ENCODE results near the gene ATP6V0D1.
"Not testable (repeated sequence)": the region's sequence is repeated elsewhere in the genome, so short reads cannot be mapped to it uniquely, and the experiment has no call there.

ATP6V0D1 gene

GRCh38 chr16:67426950-67427349 lies 54.0 kb downstream of the ATP6V0D1 start:
- DNase-seq: no peak

GRCh38 chr16:67426022-67426421 lies 54.9 kb downstream of the ATP6V0D1 start:
- DNase-seq: no peak

- DNase-seq: no peak
These were observed 55.4 kb downstream of the ATP6V0D1 start for GRCh38 chr16:67425580-67425979.

DNA sequence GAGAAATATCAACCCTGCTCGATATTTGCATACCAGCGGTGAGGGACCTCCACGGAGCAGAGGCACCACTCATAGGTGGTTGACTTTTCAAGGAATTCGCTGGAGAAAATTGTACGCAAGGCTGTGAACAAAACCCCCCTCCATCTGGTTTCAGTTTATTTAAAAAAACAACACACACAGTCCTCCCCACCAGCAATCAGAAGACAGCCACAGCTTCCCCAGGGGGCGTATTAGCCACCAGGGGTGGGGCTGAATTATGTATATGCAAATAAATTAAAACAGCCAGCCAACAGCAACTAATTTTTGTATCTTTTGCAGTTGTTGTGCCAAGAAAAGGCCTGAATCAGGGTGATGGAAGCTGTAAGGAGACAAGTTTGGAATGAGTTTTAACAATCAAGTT lies 55.9 kb downstream of the ATP6V0D1 start:
- DNase-seq: no peak

DNA sequence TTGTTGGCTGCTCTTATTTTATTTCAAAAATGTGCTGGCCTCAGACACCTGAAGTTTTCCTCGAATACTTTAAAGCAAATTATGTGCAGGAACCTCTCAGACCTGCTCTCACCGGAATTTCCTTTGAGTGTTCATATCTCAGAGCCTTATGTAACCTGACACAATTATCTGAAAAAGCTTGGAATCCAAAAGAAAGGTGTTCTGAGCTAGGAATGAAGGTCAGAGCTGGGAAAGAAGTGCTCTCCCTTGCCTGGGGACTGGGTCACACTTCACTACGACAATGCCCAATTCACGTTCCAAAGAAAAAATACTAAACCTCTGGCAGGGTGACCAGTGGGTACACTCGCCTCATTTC lies 56.7 kb downstream of the ATP6V0D1 start:
- DNase-seq: no peak

- no peak for DNase-seq
These were observed 57.2 kb downstream of the ATP6V0D1 start for GRCh38 chr16:67423611-67424260.

DNA sequence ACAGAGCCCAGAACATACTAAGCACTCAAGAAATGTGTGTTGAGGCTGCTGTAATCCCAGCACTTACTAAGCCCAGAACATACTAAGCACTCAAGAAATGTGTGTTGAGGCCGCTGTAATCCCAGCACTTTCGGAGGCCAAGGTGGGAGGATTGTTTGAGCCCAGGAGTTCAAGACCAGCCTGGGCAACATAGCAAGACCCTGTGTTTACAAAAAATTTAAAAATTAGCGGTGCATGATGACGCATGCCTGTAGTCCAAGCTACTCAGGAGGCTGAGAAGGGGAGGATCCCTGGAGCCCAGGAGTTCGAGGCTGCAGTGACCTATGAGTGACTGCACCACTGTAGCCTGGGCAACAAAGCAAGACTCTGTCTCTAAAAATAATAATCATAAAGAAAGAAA lies 57.9 kb downstream of the ATP6V0D1 start:
- DNase-seq: no peak

- no peak for DNase-seq
These were observed 59.9 kb downstream of the ATP6V0D1 start for GRCh38 chr16:67421030-67421429.

- no peak for DNase-seq
These were observed 61.0 kb downstream of the ATP6V0D1 start for GRCh38 chr16:67419931-67420330.

GRCh38 chr16:67419502-67419901 lies 61.5 kb downstream of the ATP6V0D1 start:
- no peak for DNase-seq

GRCh38 chr16:67417333-67418061 lies 63.5 kb downstream of the ATP6V0D1 start:
- no peak for DNase-seq

DNA sequence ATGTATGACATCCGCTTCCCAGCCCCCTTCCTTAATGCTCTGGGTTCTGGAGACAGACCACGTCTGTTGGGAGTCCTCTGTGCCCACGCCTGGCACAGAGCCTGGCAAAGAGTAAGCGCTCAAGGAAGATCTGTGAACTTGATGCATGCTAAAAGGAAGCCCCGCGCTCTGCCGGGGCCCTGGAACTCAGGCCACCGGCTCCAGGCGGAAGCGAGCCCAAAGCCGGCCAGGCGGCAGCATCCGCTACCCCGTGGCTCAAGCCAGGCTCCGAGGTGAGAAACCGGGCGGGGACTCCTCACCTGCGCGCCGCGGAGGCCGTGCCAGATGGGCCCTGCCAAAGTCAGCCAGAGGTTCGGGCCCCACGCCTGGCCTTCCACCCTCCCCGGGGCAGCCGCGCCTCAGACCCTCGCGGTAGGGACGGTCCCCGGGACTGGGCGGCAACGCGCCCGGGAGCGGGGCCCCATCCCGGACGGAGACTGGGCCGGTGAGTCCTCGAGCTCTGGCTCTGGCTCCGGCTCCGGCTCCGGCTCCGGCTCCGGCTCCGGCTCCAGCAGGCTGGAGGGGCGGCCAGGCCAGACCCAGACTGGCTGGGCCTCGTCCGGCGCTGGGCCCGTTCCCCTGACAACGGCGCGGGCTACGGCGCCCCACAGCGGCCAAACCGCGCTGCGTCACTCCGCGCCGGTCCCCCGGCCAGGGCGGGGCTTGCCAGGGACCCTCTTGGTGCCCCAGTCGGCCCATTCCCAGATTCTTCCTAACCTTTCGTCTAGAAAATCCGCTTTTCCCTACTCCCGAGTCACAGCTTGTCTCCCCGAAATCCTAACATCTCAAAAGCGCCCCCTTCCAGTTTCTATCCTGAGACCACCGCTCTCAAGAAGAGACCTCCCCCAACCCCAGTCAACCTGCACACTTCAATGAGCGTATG lies 64.8 kb downstream of the ATP6V0D1 start, which contains the start of gene ZDHHC1:
Gene ZDHHC1 (minus strand): TSS at position 606 of the 922 bp plus-strand sequence. CDS start 8,702 bp downstream, outside the sequence.
- DNase-seq: peak in 2 of 5 donors; percentile 32 to 43

DNA sequence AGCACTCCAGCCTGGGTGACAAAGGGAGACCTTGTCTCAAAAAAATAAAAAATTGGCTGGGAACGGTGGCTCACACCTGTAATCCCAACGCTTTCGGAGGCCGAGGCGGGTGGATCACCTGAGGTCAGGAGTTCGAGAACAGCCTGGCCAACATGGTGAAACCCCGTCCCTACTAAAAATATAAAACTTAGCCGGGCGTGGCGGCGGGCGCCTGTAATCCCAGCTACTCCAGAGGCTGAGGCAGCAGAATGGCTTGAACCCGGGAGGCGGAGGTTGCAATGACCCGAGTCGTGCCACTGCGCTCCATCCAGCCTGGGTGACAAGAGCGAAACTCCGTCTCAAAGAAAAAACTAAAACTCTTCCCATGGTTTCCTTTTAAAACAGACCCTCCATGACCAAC lies 65.5 kb downstream of the ATP6V0D1 start:
- not testable (repeated sequence) for DNase-seq

DNA sequence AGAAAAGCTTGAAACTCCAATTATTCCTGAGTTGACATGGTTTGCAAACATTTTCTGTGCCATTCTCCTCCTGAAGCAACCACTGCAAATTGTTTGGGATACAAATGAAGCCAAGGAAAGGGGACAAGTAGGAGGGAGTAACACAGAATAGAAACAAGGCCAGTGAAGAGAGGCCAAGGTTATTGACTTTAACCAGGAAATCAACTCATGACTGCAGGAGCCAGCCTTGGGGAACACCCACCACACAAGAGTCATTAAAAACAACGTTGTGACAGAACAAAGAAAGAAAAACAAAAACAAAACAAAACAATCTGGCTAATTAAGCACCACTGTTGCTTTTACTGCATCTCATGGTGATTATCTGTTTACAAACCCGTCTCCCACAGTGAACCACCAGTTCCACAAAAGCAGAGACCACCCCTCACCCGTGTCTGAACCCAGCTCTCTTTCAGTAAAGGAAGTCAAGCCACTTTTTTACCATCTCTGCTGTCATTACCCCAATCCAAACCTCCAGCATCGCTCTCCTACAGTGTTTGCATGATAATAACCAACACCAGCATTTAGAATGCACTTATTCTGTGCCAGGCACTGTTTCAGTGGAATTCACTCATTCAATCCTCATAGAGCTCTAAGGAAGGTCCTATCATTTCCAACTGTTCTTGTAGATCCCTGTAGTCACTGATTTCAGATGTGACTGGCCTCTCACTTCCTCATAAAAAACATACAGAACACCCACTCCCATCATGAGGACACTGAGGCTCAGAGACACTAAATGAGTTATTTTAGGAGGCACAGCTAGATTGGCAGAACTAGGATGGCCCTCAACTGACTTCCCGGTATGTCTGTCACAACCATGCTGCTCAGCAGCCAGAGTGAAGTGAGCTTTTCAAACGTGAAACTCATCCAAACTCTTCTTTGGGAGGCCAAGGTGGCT lies 66.7 kb downstream of the ATP6V0D1 start:
- no peak for DNase-seq

- DNase-seq: no peak
These were observed 68.7 kb downstream of the ATP6V0D1 start for GRCh38 chr16:67412294-67412693.

DNA sequence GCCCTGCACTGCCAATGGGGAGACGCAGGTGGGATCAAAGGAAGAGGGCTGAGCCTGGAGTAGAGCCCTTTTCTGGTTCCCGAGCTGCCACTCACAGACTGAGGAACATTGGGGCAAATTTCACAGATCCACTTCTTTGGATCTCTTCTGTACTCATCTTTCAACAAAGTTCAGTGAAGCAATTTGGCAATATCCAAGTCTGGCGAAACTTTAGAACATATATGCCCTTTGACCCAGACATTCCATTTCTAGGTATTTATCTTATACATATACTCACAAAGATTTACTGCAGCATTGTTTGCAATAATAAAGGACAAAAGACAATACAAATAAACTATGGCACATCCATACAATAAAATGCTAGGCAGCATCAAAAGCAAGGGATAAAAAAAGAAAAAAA lies 69.6 kb downstream of the ATP6V0D1 start:
- no peak for DNase-seq

- DNase-seq: no peak
These were observed 71.3 kb downstream of the ATP6V0D1 start for GRCh38 chr16:67409631-67410030.

DNA sequence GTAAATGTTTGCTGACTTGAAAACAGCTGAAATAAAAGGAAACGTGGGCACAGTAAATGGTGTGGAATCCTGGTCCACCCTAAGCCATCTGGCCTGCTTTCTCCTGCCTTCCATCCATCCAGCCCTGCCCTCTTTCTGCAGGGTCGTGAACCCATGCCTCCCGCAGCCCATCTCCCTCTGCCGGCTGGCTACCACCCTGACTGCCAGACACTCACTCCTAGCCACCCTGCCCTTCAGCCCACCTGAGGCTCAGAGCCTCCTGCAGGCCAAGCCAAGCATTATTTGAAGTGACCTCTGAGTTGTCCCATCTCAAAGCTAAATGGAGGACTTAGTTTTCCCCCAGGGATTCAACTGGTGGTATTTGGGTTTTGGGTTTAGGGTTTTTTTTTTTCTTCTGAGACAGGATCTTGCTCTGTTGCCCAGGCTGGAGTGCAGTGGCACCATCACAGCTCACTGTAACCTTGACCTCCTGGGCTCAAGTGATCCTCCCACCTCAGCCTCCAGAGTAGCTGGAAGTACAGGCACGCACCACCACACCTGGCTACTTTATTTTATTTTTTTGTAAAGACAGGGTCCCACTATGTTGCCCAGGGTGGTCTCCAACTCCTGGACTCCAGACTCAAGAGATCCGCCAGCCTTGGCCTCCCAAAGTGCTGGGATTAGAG lies 73.0 kb downstream of the ATP6V0D1 start:
- DNase-seq: no peak

DNA sequence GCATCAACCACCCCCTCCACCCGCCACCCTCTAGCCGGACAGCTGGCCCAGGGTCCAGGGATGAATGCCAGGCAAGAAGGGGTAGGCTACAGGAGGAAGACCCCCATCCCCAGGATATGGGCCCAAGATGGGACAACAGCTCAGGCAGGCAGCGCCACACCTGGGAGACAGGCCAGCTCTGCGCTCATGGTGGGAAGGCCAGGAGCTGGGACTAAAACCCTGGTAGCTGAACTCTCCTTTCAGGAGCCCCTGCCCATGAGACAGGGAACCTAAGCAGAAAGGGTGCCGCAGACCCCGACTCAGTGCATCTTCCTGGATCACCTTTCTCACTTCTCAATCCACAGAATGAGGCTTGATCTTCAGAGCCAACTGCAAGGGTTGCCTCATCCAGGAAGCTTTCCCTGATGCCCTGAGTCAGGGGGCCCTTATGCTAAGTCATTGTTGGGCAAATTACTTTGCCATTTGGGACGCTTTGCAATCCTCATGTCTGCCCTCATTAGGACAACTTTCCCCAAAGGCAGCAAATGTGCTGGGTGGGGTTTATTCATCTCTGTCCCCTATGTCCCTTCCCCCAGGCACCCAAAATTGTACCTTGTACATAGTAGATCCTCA lies 73.7 kb downstream of the ATP6V0D1 start:
- no peak for DNase-seq

- DNase-seq: no peak
These were observed 74.6 kb downstream of the ATP6V0D1 start for GRCh38 chr16:67406111-67406971.
